Smooth muscle cell (in vitro differentiated cells): ENCODE results near the gene STK25. TPM values are rescaled to one million over a fixed set of nuclear protein-coding genes. Genes with fewer than 3 reads are reported as not detected.

ENCODE experiments used
- DNase-seq: peaks from one replicate; lab custom pipeline; 2025; ENCODE audit not compliant: unreplicated experiment; lab: John Stamatoyannopoulos, UW
- H2AFZ ChIP-seq: fragments of 200-600 bp; sonication (generic); 2 replicates; pipeline ENCODE4 v1.6.0; 2016; ENCODE audit warnings: antibody characterized with exemption, low read depth, mild to moderate bottlenecking
- H3F3A ChIP-seq: fragments of 200-600 bp; sonication (generic); 2 replicates; pipeline ENCODE4 v1.6.0; 2017; ENCODE audit warnings: antibody characterized with exemption, low read depth
- H3K27ac ChIP-seq: fragments of 200-600 bp; sonication (generic); 2 replicates; pipeline ENCODE4 v1.5.1; 2016; ENCODE audit warnings: low read depth, mild to moderate bottlenecking
- H3K27me3 ChIP-seq: fragments of 200-600 bp; sonication (generic); 2 replicates; pipeline ENCODE4 v1.6.1; 2016; ENCODE audit warnings: low read depth, mild to moderate bottlenecking
- H3K36me3 ChIP-seq: fragments of 200-600 bp; sonication (generic); 2 replicates; pipeline ENCODE4 v1.5.1; 2016; ENCODE audit warnings: low read depth
- H3K4me1 ChIP-seq: fragments of 200-600 bp; sonication (generic); 2 replicates; pipeline ENCODE4 v1.5.1; 2016; ENCODE audit warnings: low read depth
- H3K4me2 ChIP-seq: fragments of 200-600 bp; sonication (generic); 2 replicates; pipeline ENCODE4 v1.6.0; 2016; ENCODE audit warnings: mild to moderate bottlenecking
- H3K4me3 ChIP-seq: fragments of 200-600 bp; sonication (generic); 2 replicates; pipeline ENCODE4 v1.5.1; 2016; ENCODE audit warnings: mild to moderate bottlenecking
- H3K79me2 ChIP-seq: fragments of 200-600 bp; sonication (generic); 2 replicates; pipeline ENCODE4 v1.6.0; 2016; ENCODE audit warnings: low read depth, mild to moderate bottlenecking
- H3K9ac ChIP-seq: fragments of 200-600 bp; sonication (generic); 2 replicates; pipeline ENCODE4 v1.6.0; 2016; ENCODE audit warnings: low read depth
- H3K9me3 ChIP-seq: fragments of 200-600 bp; sonication (generic); replicated peaks from 2 replicates; pipeline ENCODE4 v1.5.1; 2016; ENCODE audit warnings: low read depth
- H4K20me1 ChIP-seq: fragments of 200-600 bp; sonication (generic); 2 replicates; pipeline ENCODE4 v1.6.0; 2016; ENCODE audit warnings: low read depth
- CTCF ChIP-seq: fragments of 200-600 bp; sonication (generic); IDR thresholded peaks from 2 replicates; pipeline ENCODE4 v1.5.1; 2017; ENCODE audit warnings: borderline replicate concordance, mild to moderate bottlenecking, antibody characterized with exemption; ENCODE audit not compliant: insufficient read depth, poor library complexity, severe bottlenecking
- WGBS: methylation state at CpG from one replicate; pipeline ENCODE4 v1.1.7; 2016; ENCODE audit warnings: low lambda C conversion rate; 5-methylcytosine and 5-hydroxymethylcytosine counted together
- polyA plus RNA-seq: library from polyadenylated mRNA; unstranded; fragments of >200 nt; fragmentation: Nextera tagmentation; extraction: Ambion mirVana; gene quantifications from 2 replicates; pipeline ENCODE4 v1.2.1, GENCODE V29; 2016
- total RNA-seq: library from RNA; depleted of rRNA; stranded (reverse); fragments of >200 nt; gene quantifications from 2 replicates; pipeline ENCODE4 v1.2.3, GENCODE V29; 2014

Gene STK25
- total and polyA plus RNA-seq, 2 experiments from 2014 or later = 200 to 212 TPM

GRCh38 chr2:241551998-241552737 is 43.8 kb upstream of the STK25 start:
- Histone ChIP-seq H3K4me2 (no peak overlapping the region), H4K20me1 (no peaks in the 10 kb centered on the region), H2AFZ (no peak overlapping the region), H3F3A (peaks cover 4% of the 10 kb centered on the region), H3K9me3 (no peaks in the 10 kb centered on the region), H3K27me3 (no peaks in the 10 kb centered on the region), H3K9ac (no peak overlapping the region), H3K4me1 (no peaks in the 10 kb centered on the region), H3K36me3 (no peaks in the 10 kb centered on the region), H3K27ac (no peak overlapping the region), H3K4me3 (no peak overlapping the region), H3K79me2 (no peaks in the 10 kb centered on the region)
- DNase-seq = no peak
- TF ChIP-seq CTCF = no peak
- WGBS = 66% methylated on average over 33 of the region's 33 CpGs

- H3K4me2 ChIP-seq = no peak overlapping the region
- no peak overlapping the region for H3K9ac ChIP-seq
- H3K79me2 ChIP-seq = no peaks in the 10 kb centered on the region
- H3K36me3 ChIP-seq = no peaks in the 10 kb centered on the region
- WGBS = 73% methylated on average over 12 of the region's 12 CpGs
- no peak overlapping the region for H3K4me3 ChIP-seq
- no peaks in the 10 kb centered on the region for H3K9me3 ChIP-seq
- H2AFZ ChIP-seq = no peak overlapping the region
- no peaks in the 10 kb centered on the region for H3K27me3 ChIP-seq
- H3F3A ChIP-seq = peaks cover 4% of the 10 kb centered on the region
- peaks cover 3% of the 10 kb centered on the region for H3K4me1 ChIP-seq
- H4K20me1 ChIP-seq = no peaks in the 10 kb centered on the region
- TF ChIP-seq CTCF = no peak
- DNase-seq = no peak
- no peak overlapping the region for H3K27ac ChIP-seq
Observed at GRCh38 chr2:241551599-241551997, 43.2 kb upstream of the STK25 start.

GRCh38 chr2:241550616-241551580 is 42.5 kb upstream of the STK25 start:
- Histone ChIP-seq H4K20me1 (no peaks in the 10 kb centered on the region), H2AFZ (no peak overlapping the region), H3K9ac (no peak overlapping the region), H3K79me2 (no peaks in the 10 kb centered on the region), H3K27ac (no peak overlapping the region), H3K9me3 (no peaks in the 10 kb centered on the region), H3K4me1 (peaks cover 7% of the 10 kb centered on the region), H3F3A (peaks cover 4% of the 10 kb centered on the region), H3K36me3 (no peaks in the 10 kb centered on the region), H3K4me3 (no peak overlapping the region), H3K27me3 (no peaks in the 10 kb centered on the region), H3K4me2 (no peak overlapping the region)
- no peak for TF ChIP-seq CTCF
- WGBS = 94% methylated on average over 21 of the region's 21 CpGs
- DNase-seq = no peak
